ENCODE results near the gene DDT.
"Not testable (repeated sequence)": the region's sequence is repeated elsewhere in the genome, so short reads cannot be mapped to it uniquely, and the experiment has no call there.

DDT gene

GRCh38 chr22:23949764-23950163, 24.5 kb downstream of the DDT start:
- FAIRE-seq = not testable (repeated sequence)

- FAIRE-seq = not testable (repeated sequence)
Observed at GRCh38 chr22:23947391-23947790, 26.9 kb downstream of the DDT start.

GRCh38 chr22:23940166-23940565, 34.1 kb downstream of the DDT start:
- FAIRE-seq = not testable (repeated sequence)

- no peak for FAIRE-seq
Observed at GRCh38 chr22:23939017-23939357, 35.3 kb downstream of the DDT start.

- FAIRE-seq = no peak
Observed at GRCh38 chr22:23938328-23939016, 35.8 kb downstream of the DDT start.

GRCh38 chr22:23926561-23926960, 47.7 kb downstream of the DDT start:
- FAIRE-seq = no peak

GRCh38 chr22:23925020-23925606, 49.1 kb downstream of the DDT start:
- FAIRE-seq = no peak

GRCh38 chr22:23922921-23923320, 51.3 kb downstream of the DDT start:
- FAIRE-seq = no peak

- FAIRE-seq = not testable (repeated sequence)
Observed at GRCh38 chr22:23921586-23922201, 52.5 kb downstream of the DDT start.

Data from endometrium (tissue), 2 donors.